ENCODE results near the gene HDGFL3.
"Not testable (repeated sequence)": the region's sequence is repeated elsewhere in the genome, so short reads cannot be mapped to it uniquely, and the experiment has no call there.

HDGFL3 gene

DNA sequence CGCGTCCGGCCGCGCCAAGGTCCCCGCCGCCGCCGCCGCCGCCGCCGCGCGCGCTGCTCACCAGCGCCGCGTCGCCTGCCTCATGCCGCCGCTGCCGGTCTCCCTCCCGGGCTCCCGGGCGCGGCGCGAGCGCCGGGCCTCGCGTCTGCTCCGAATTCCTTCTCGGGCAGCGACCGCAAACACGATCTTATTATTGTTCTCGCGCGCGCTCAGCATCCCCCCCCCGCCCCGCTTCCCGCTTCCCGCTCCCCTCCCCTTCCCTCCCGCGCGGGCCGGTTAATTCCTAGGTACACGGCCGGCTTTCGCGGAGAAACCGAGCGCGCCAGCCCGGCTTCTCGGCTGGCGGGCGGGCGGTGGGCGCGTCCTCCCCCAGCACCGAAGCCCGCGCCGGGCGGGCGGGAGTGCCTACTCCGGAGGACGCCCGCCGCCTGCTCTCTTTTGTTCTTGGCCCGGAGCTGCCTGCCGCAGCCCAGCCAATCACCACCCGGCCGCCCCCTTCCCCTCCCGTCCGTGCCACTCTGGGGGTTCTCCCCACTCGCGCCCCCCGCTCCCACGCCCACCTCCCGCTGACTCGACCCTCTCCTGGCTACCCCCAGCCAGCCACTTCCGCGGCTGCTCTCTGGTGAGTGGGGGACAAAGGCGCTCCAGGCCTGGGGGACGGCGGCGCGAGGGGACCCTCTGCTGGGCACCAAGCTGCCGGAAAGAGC is at the start of gene HDGFL3:
HDGFL3 (minus strand) TSS at position 164 of the 707 bp plus-strand sequence. CDS start 409 bp downstream, outside the sequence.
- H3K36me3 ChIP-seq (ENCODE audit: insufficient read depth, low read length): no peaks in the 10 kb centered on the region; the same call in 1 of the 2 replicates
- H3K4me1 ChIP-seq (ENCODE audit: insufficient read depth, low read length): peaks cover 16% of the 10 kb centered on the region; the same call in 1 of the 2 replicates
- H3K9me3 ChIP-seq (ENCODE audit: control insufficient read depth, insufficient read depth, low read length): no peaks in the 10 kb centered on the region
- H3K9ac ChIP-seq (ENCODE audit: low read depth, low read length): peak within 1 kb of the TSS; percentile 95

DNA sequence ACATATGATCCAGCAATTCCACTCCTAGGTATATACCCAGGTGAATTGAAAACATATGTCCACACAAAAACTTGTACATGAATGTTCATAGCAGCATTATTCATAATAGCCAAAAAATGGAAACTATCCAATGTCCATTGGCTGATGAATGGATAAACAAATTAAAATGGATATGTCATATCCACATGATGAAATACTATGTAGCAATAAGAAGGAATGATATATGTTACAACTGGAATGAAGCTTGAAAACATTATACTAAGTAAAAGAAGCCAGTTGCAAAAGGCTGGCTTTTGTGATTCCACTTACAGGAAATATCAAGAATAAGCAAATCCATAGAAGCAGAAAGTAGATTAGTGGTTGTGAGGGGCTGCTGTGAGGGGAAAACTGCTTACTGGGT is 43.2 kb upstream of the HDGFL3 start:
- Histone ChIP-seq H3K4me1 (ENCODE audit: insufficient read depth, low read length) (peaks cover 6% of the 10 kb centered on the region; the same call in 1 of the 2 replicates), H3K9me3 (ENCODE audit: control insufficient read depth, insufficient read depth, low read length) (no peaks in the 10 kb centered on the region), H3K36me3 (ENCODE audit: insufficient read depth, low read length) (no peaks in the 10 kb centered on the region), H3K9ac (ENCODE audit: low read depth, low read length) (no peak overlapping the region)

DNA sequence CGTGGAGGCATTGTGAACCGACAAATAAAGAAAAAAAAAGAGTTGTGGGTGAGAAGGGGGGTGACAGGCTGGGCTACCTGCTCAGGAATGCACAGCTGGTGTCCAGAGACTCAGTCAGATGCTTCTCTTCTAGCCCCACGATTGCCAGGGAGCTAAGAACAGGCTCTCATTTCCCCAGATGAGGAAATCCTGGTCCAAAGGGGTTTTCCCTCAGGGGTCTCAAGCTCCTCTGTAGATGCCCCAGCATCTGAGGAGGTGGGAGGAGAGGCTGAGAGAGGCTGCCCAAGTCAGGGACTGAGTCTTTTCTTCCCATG is 41.4 kb upstream of the HDGFL3 start:
- H3K9ac ChIP-seq (ENCODE audit: low read depth, low read length): no peak overlapping the region
- no peaks in the 10 kb centered on the region for H3K36me3 ChIP-seq (ENCODE audit: insufficient read depth, low read length)
- H3K9me3 ChIP-seq (ENCODE audit: control insufficient read depth, insufficient read depth, low read length): no peaks in the 10 kb centered on the region
- H3K4me1 ChIP-seq (ENCODE audit: insufficient read depth, low read length): peaks cover 6% of the 10 kb centered on the region; the same call in 1 of the 2 replicates

DNA sequence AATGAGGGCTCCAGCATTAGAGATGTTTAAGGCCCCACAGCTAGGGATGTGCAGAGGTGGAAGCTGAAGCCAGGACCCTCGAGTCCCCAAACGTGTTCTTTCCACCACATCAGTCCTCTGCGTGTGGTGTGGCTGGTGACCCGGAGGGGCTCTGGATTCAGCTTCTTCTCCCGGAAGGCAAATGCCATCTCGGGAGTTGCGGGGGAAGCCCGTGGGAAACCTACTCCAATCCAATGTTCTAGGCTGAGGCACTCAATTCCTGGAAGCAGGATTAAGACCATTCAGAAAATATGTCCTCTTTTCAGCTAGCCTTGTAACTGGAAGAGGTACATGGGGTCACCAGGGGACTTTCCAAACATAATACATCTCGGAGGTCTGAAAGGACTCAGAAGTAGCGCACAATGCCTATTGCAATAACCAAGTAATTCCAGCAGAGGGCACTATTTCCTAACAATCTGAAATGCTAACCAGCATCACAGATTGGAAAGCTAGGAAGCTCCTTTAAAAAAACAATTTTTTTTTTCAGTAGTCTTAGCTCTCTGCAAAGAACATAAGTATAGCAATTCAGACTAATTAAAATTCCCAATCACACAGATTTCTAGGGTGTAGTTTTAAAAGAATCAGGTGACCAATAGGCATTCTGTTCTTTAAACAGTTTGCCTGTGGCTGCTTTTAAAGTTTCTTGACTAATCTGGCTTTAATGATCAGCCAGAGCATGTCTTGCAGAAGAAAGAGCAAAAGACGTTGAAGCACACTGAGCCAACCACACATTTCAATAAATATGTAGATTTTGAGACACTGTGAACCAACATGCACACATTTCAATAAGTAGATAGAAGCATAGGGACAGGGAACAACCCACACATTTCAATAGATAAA is 40.8 kb upstream of the HDGFL3 start:
- no peaks in the 10 kb centered on the region for H3K9me3 ChIP-seq (ENCODE audit: control insufficient read depth, insufficient read depth, low read length)
- H3K4me1 ChIP-seq (ENCODE audit: insufficient read depth, low read length): peaks cover 6% of the 10 kb centered on the region; the same call in 1 of the 2 replicates
- H3K36me3 ChIP-seq (ENCODE audit: insufficient read depth, low read length): no peaks in the 10 kb centered on the region
- H3K9ac ChIP-seq (ENCODE audit: low read depth, low read length): peak overlapping the region; percentile 18; the same call in 1 of the 2 replicates

- peaks cover 2% of the 10 kb centered on the region; the same call in 1 of the 2 replicates for H3K4me1 ChIP-seq (ENCODE audit: insufficient read depth, low read length)
- H3K9ac ChIP-seq (ENCODE audit: low read depth, low read length): no peak overlapping the region
- H3K36me3 ChIP-seq (ENCODE audit: insufficient read depth, low read length): no peaks in the 10 kb centered on the region
- no peaks in the 10 kb centered on the region; the same call in none of the 2 replicates for H3K9me3 ChIP-seq (ENCODE audit: control insufficient read depth, insufficient read depth, low read length)
Observed at GRCh38 chr15:83243634-83244033, 36.0 kb upstream of the HDGFL3 start.

- H3K9ac ChIP-seq (ENCODE audit: low read depth, low read length): no peak overlapping the region
- H3K4me1 ChIP-seq (ENCODE audit: insufficient read depth, low read length): no peaks in the 10 kb centered on the region
- no peaks in the 10 kb centered on the region for H3K9me3 ChIP-seq (ENCODE audit: control insufficient read depth, insufficient read depth, low read length)
- no peaks in the 10 kb centered on the region for H3K36me3 ChIP-seq (ENCODE audit: insufficient read depth, low read length)
Observed at GRCh38 chr15:83230242-83230641, 22.6 kb upstream of the HDGFL3 start.

GRCh38 chr15:83225449-83225848 is 17.8 kb upstream of the HDGFL3 start:
- no peak overlapping the region for H3K9ac ChIP-seq (ENCODE audit: low read depth, low read length)
- no peaks in the 10 kb centered on the region for H3K36me3 ChIP-seq (ENCODE audit: insufficient read depth, low read length)
- H3K9me3 ChIP-seq (ENCODE audit: control insufficient read depth, insufficient read depth, low read length): peaks cover 5% of the 10 kb centered on the region; the same call in 1 of the 2 replicates
- no peaks in the 10 kb centered on the region for H3K4me1 ChIP-seq (ENCODE audit: insufficient read depth, low read length)

DNA sequence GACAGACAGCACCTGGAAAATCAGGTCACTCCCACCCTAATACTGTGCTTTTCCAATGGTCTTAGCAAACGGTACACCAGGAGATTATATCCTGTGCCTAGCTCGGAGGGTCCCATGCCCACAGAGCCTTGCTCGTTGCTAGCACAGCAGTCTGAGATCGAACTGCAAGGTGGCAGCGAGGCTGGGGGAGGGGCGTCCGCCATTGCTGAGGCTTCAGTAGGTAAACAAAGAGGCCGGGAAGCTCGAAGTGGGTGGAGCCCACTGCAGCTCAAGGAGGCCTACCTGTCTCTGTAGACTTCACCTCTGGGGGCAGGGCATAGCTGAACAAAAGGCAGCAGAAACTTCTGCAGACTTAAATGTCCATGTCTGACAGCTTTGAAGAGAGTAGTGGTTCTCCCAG is 14.2 kb upstream of the HDGFL3 start:
- H3K9ac ChIP-seq (ENCODE audit: low read depth, low read length); H3K4me1 ChIP-seq (ENCODE audit: insufficient read depth, low read length); H3K9me3 ChIP-seq (ENCODE audit: control insufficient read depth, insufficient read depth, low read length); H3K36me3 ChIP-seq (ENCODE audit: insufficient read depth, low read length): not testable (repeated sequence)

- H3K9ac ChIP-seq (ENCODE audit: low read depth, low read length): no peak overlapping the region
- H3K9me3 ChIP-seq (ENCODE audit: control insufficient read depth, insufficient read depth, low read length): peaks cover 5% of the 10 kb centered on the region
- H3K4me1 ChIP-seq (ENCODE audit: insufficient read depth, low read length): no peaks in the 10 kb centered on the region
- H3K36me3 ChIP-seq (ENCODE audit: insufficient read depth, low read length): no peaks in the 10 kb centered on the region
Observed at GRCh38 chr15:83219026-83219425, 11.4 kb upstream of the HDGFL3 start.

DNA sequence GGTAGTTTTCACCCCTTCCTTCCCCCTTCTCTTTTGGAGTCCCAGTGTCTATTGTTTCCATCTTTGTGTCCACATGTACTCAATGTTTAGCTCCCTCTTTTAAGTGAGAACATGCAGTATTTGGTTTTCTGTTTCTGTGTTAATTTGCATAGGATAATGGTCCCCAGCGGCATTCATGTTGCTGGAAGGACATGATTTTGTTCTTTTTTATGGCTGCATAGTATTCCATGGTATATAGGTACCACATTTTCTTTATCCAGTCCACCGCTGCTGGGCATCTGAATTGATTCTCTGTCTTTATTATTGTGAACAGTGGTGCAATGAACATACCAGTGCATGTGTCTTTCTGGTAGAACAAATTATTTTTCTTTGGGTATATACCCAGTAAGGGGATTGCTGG is 7.7 kb upstream of the HDGFL3 start:
- no peaks in the 10 kb centered on the region; the same call in 1 of the 2 replicates for H3K36me3 ChIP-seq (ENCODE audit: insufficient read depth, low read length)
- no peaks in the 10 kb centered on the region; the same call in 1 of the 2 replicates for H3K9me3 ChIP-seq (ENCODE audit: control insufficient read depth, insufficient read depth, low read length)
- no peak overlapping the region for H3K9ac ChIP-seq (ENCODE audit: low read depth, low read length)
- no peaks in the 10 kb centered on the region for H3K4me1 ChIP-seq (ENCODE audit: insufficient read depth, low read length)

DNA sequence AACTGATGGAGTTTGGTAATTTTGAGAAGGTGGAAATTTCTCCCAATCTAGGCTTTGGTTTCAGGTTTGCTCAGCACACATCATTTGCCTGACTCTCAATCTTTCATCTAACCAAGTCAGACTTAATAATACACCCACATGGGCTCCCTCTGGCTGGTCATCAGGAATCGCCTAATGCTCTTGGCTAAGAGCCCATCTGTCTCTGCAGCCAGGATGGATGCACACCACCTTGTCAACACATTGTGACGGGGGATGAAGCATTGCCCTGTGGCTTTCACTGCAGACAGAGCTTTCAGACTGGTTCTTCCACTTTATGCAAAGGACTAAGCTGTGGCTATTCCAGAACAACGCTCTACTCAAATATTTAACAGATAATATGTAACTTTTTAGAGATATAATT is 3.0 kb upstream of the HDGFL3 start:
- no peaks in the 10 kb centered on the region for H3K9me3 ChIP-seq (ENCODE audit: control insufficient read depth, insufficient read depth, low read length)
- no peaks in the 10 kb centered on the region; the same call in 1 of the 2 replicates for H3K36me3 ChIP-seq (ENCODE audit: insufficient read depth, low read length)
- H3K9ac ChIP-seq (ENCODE audit: low read depth, low read length): no peak overlapping the region
- 0 out of 2 replicates have a peak, but pooled peaks cover 9% of the 10 kb centered on the region for H3K4me1 ChIP-seq (ENCODE audit: insufficient read depth, low read length)

DNA sequence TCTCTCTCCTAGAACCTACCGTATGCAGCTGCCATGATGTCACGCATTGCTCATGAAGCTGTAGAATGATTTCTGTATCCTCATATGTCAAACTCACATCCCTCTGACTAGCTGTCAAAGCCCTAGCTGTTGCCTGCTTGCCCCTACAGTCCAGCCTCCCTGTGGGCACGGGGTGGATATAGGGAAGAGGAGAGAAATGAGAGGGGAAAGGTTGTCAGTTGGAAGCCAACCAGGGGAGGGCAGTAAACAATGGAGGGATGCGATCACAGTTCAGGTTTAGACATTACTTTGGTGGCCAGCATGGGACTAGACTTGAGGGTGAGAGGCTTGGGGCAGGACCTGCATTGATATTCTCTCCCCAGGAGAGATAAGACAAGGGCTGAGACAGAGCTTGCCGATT is 1.7 kb upstream of the HDGFL3 start:
- Histone ChIP-seq H3K9ac (ENCODE audit: low read depth, low read length) (no peak overlapping the region), H3K36me3 (ENCODE audit: insufficient read depth, low read length) (no peaks in the 10 kb centered on the region; the same call in 1 of the 2 replicates), H3K9me3 (ENCODE audit: control insufficient read depth, insufficient read depth, low read length) (no peaks in the 10 kb centered on the region), H3K4me1 (ENCODE audit: insufficient read depth, low read length) (peaks cover 16% of the 10 kb centered on the region; the same call in 1 of the 2 replicates)

GRCh38 chr15:83208367-83208661 is 691 bp upstream of the HDGFL3 start:
- peak overlapping the region; percentile 95 for H3K9ac ChIP-seq (ENCODE audit: low read depth, low read length)
- H3K4me1 ChIP-seq (ENCODE audit: insufficient read depth, low read length): peaks cover 16% of the 10 kb centered on the region; the same call in 1 of the 2 replicates
- no peaks in the 10 kb centered on the region for H3K9me3 ChIP-seq (ENCODE audit: control insufficient read depth, insufficient read depth, low read length)
- no peaks in the 10 kb centered on the region; the same call in 1 of the 2 replicates for H3K36me3 ChIP-seq (ENCODE audit: insufficient read depth, low read length)

DNA sequence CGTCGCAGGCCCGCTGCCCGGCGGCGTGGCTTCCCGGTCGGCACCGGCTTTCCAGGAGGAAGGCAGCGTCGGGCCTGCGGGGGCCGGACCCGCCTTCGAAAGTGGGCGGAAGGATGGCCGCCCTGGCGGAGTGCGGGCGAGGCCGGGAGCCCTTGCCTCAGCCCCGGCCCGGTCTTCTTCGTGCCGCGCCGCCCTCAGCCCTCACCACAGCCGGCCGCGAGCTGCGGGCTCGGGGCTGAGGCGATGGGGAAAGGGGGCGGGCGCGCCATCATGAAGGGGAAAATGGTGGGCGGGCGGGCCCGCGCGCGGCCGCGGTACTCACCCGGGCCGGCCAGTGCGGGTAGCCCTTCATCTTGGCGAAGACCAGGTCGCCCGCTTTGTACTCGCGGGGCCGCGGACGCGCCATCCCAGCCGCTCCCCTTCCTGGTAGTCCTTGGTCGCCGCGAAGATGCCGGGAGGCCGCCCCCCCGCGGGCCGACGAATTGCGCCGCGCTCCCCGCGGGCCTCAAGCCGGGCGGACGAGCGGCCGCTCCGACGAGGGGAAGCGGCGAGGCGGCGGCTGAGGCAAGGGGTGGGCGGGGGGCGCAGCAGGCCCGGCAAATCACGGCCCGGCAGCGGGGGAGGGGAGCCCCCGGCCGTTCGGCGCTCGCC is 489 bp downstream of the HDGFL3 start:
- H3K36me3 ChIP-seq (ENCODE audit: insufficient read depth, low read length): no peaks in the 10 kb centered on the region; the same call in 1 of the 2 replicates
- H3K9me3 ChIP-seq (ENCODE audit: control insufficient read depth, insufficient read depth, low read length): no peaks in the 10 kb centered on the region
- H3K9ac ChIP-seq (ENCODE audit: low read depth, low read length): peak overlapping the region; percentile 95
- H3K4me1 ChIP-seq (ENCODE audit: insufficient read depth, low read length): peaks cover 16% of the 10 kb centered on the region; the same call in 1 of the 2 replicates
